Measurements from ENCODE around the gene SRRT.

The SRRT gene

GRCh38 chr7:100881136-100881535, 6.2 kb downstream of the SRRT start:
- Histone ChIP-seq H3K9me3 (ENCODE audit: control insufficient read depth, insufficient read depth, low read depth, low read length) (no peaks in the 10 kb centered on the region), H3K27ac (ENCODE audit: extremely low read depth, low read depth, low read length) (no peak overlapping the region), H3K36me3 (ENCODE audit: control insufficient read depth in 2 of 2, insufficient read depth in 1 of 2, low read length in 2 of 2) (peaks cover 70 to 94% of the 10 kb centered on the region in 2 experiments), H3K4me3 (ENCODE audit: low read depth, low read length) (no peak overlapping the region), H3K4me1 (ENCODE audit: control insufficient read depth, insufficient read depth, low read length) (no peaks in the 10 kb centered on the region)
- no peak for TF ChIP-seq ZNF121 (tag by site-specific recombination; IDR thresholded peaks at IDR 0.05)
- no peak for TF ChIP-seq ZNF398 (tag by site-specific recombination; IDR thresholded peaks at IDR 0.05)
- TF ChIP-seq SALL2 (tag by site-specific recombination; IDR thresholded peaks at IDR 0.05; ENCODE audit: borderline replicate concordance), result no peak
- TF ChIP-seq SP2 (tag by site-specific recombination; IDR thresholded peaks at IDR 0.05), result no peak
- TF ChIP-seq ZNF830 (tag by site-specific recombination; IDR thresholded peaks at IDR 0.05; ENCODE audit: low read depth), result no peak
- no peak for TF ChIP-seq CTCF (tag by site-specific recombination; IDR thresholded peaks at IDR 0.05)
- no peak for TF ChIP-seq ZFP69B (tag by site-specific recombination; IDR thresholded peaks at IDR 0.05)
- TF ChIP-seq ZNF48 (tag by site-specific recombination; IDR thresholded peaks at IDR 0.05), result no peak
- no peak for TF ChIP-seq ZFP3 (tag by site-specific recombination; IDR thresholded peaks at IDR 0.05; ENCODE audit: low read depth)
- TF ChIP-seq ZNF211 (tag by site-specific recombination; IDR thresholded peaks at IDR 0.05; ENCODE audit: low read depth), result no peak
- TF ChIP-seq GLI2 (tag by site-specific recombination; IDR thresholded peaks at IDR 0.05; ENCODE audit: borderline replicate concordance, low read depth), result no peak
- ChIA-PET POLR2A (interaction anchor here (8.1 kb wide), 1 partner anchor 6 kb away, joined by 198 read pairs; the partner anchor contains the start of gene UFSP1), CTCF (interaction anchor here (0.5 kb wide), 1 partner anchor 87 kb away, joined by 3 read pairs; no protein-coding TSS in a partner anchor)

- Histone ChIP-seq H3K36me3 (ENCODE audit: control insufficient read depth in 2 of 2, insufficient read depth in 1 of 2, low read length in 2 of 2) (peaks cover 63 to 94% of the 10 kb centered on the region in 2 experiments), H3K4me1 (ENCODE audit: control insufficient read depth, insufficient read depth, low read length) (no peaks in the 10 kb centered on the region), H3K4me3 (ENCODE audit: low read depth, low read length) (no peak overlapping the region), H3K27ac (ENCODE audit: extremely low read depth, low read depth, low read length) (no peak overlapping the region), H3K9me3 (ENCODE audit: control insufficient read depth, insufficient read depth, low read depth, low read length) (no peaks in the 10 kb centered on the region)
- TF ChIP-seq ZNF133 (tag by site-specific recombination; IDR thresholded peaks at IDR 0.05) (no peak), SCRT2 (tag by site-specific recombination; IDR thresholded peaks at IDR 0.05) (peak; percentile 35; the same call in 1 of the 2 replicates)
- CTCF ChIA-PET, result no interaction called here
- POLR2A ChIA-PET, result interaction anchor here (0.6 kb wide), 1 partner anchor 13 kb away, joined by 3 read pairs; no protein-coding TSS in a partner anchor
These were observed 7.3 kb downstream of the SRRT start for GRCh38 chr7:100882201-100882600.

DNA sequence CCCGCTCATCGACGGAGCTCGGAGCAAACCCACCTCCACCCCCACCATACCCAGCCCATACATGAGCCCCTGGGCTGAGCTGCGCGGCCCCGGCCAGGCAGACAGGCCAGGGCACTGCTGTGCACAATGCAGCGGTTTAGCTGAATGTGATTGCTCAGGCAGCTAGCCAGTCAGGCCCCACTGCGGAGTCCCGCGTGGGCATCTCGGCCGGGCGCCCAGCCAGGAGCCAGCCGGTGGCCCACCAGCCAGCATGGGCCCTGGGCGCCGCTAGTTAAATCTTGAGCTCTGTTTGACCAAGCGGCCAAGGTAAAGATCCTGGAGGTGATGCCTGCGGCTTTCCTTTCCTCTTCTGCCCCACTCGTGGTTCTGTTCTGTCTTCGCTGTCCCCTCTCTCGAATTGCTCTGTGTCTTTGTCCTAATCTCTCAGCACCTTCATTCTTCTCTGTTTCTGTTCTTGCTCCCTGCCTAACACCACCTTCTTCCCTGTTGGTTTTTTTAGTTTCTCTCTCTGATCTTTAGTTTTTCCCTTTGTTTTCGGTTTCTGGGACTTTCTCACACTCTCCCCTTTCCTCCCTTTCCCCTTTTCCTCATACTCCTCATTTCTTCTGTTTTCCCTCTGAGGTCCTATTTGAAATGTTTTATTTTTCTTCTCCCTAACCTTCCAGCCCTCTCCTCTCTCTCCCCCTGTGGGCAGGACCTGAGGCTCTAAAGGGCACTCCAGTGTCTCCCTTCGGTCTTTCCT, 8.1 kb downstream of the SRRT start:
- ChIA-PET CTCF (no interaction called here), POLR2A (interaction anchor here (0.6 to 8.7 kb wide), 3 partner anchors 6 to 13 kb away, joined by 3 to 198 read pairs (median 4); partner anchors contain the start of gene SRRT)
- H3K4me3 ChIP-seq (ENCODE audit: low read depth, low read length), result no peak overlapping the region
- no peaks in the 10 kb centered on the region for H3K9me3 ChIP-seq (ENCODE audit: control insufficient read depth, insufficient read depth, low read depth, low read length)
- H3K27ac ChIP-seq (ENCODE audit: extremely low read depth, low read depth, low read length), result no peak overlapping the region
- H3K4me1 ChIP-seq (ENCODE audit: control insufficient read depth, insufficient read depth, low read length), result no peaks in the 10 kb centered on the region; the same call in 1 of the 2 replicates
- H3K36me3 ChIP-seq (ENCODE audit: control insufficient read depth in 2 of 2, insufficient read depth in 1 of 2, low read length in 2 of 2), result peaks cover 56 to 96% of the 10 kb centered on the region in 2 experiments
- TF ChIP-seq ZSCAN5A (tag by site-specific recombination; IDR thresholded peaks at IDR 0.05), result no peak
- TF ChIP-seq MYNN (tag by site-specific recombination; IDR thresholded peaks at IDR 0.05; ENCODE audit: borderline replicate concordance), result no peak
- peak; percentile 30; the same call in 1 of the 2 replicates for TF ChIP-seq ZIC2 (tag by site-specific recombination; IDR thresholded peaks at IDR 0.05)
- TF ChIP-seq ZNF776 (tag by site-specific recombination; IDR thresholded peaks at IDR 0.05; ENCODE audit: borderline replicate concordance), result no peak
- no peak for TF ChIP-seq ZEB2 (tag by site-specific recombination; IDR thresholded peaks at IDR 0.05)
- no peak for TF ChIP-seq HOXD13 (CRISPR knock-in tag; IDR thresholded peaks at IDR 0.05; ENCODE audit: borderline replicate concordance)
- TF ChIP-seq FEZF1 (tag by site-specific recombination; IDR thresholded peaks at IDR 0.05), result no peak
- TF ChIP-seq ZNF366 (tag by site-specific recombination; conservative IDR thresholded peaks at IDR 0.05), result peak; percentile 58
- TF ChIP-seq, protein P1, sequence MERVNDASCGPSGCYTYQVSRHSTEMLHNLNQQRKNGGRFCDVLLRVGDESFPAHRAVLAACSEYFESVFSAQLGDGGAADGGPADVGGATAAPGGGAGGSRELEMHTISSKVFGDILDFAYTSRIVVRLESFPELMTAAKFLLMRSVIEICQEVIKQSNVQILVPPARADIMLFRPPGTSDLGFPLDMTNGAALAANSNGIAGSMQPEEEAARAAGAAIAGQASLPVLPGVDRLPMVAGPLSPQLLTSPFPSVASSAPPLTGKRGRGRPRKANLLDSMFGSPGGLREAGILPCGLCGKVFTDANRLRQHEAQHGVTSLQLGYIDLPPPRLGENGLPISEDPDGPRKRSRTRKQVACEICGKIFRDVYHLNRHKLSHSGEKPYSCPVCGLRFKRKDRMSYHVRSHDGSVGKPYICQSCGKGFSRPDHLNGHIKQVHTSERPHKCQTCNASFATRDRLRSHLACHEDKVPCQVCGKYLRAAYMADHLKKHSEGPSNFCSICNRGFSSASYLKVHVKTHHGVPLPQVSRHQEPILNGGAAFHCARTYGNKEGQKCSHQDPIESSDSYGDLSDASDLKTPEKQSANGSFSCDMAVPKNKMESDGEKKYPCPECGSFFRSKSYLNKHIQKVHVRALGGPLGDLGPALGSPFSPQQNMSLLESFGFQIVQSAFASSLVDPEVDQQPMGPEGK (tag by site-specific recombination; IDR thresholded peaks at IDR 0.05), result no peak

Measured in HEK293 (cell line).